Neural crest cell (in vitro differentiated cells): ENCODE results near the gene OXNAD1. TPM values are rescaled to one million over a fixed set of nuclear protein-coding genes. Genes with fewer than 3 reads are reported as not detected.

Source experiments
- DNase-seq: peaks from one replicate; pipeline ENCODE4 v3.0.0; 2021; ENCODE audit warnings: low read depth, mixed read lengths, low spot score
- H3K27ac Mint-ChIP-seq: one replicate; pipeline ENCODE4 v1.8.0; 2021; ENCODE audit warnings: mild to moderate bottlenecking, mixed read lengths; ENCODE audit not compliant: unreplicated experiment
- H3K27me3 Mint-ChIP-seq: 2 replicates; pipeline ENCODE4 v1.8.0; 2021; ENCODE audit warnings: low read depth, mild to moderate bottlenecking, mixed read lengths
- H3K36me3 Mint-ChIP-seq: 2 replicates; pipeline ENCODE4 v1.8.0; 2021; ENCODE audit warnings: low read depth, mild to moderate bottlenecking, mixed read lengths
- H3K4me1 Mint-ChIP-seq: 2 replicates; pipeline ENCODE4 v1.8.0; 2021; ENCODE audit warnings: mixed read lengths
- H3K4me3 Mint-ChIP-seq: one replicate; pipeline ENCODE4 v1.8.0; 2021; ENCODE audit warnings: mild to moderate bottlenecking, mixed read lengths
- H3K9me3 Mint-ChIP-seq: 2 replicates; pipeline ENCODE4 v1.8.0; 2021; ENCODE audit warnings: mixed read lengths
- CTCF ChIP-seq: fragments of 200-600 bp; sonication (generic); conservative IDR thresholded peaks from 2 replicates; pipeline ENCODE4 v1.5.0; 2021; ENCODE audit warnings: antibody characterized with exemption, mild to moderate bottlenecking
- total RNA-seq: library from RNA; stranded (reverse); gene quantifications from 2 replicates; pipeline ENCODE4 v1.2.1, GENCODE V29; 2021

Gene OXNAD1
- total RNA-seq, 1 donor from 2014 or later = 17.4 TPM

GRCh38 chr3:16279010-16279801 lies 14.2 kb downstream of the OXNAD1 start:
- H3K36me3 Mint-ChIP-seq = peaks cover 5% of the 10 kb centered on the region
- DNase-seq = no peak
- H3K4me3 Mint-ChIP-seq = no peak overlapping the region
- H3K4me1 Mint-ChIP-seq = no peaks in the 10 kb centered on the region
- TF ChIP-seq CTCF = no peak
- H3K9me3 Mint-ChIP-seq = no peaks in the 10 kb centered on the region
- no peaks in the 10 kb centered on the region for H3K27me3 Mint-ChIP-seq
- H3K27ac Mint-ChIP-seq = no peak overlapping the region

DNA sequence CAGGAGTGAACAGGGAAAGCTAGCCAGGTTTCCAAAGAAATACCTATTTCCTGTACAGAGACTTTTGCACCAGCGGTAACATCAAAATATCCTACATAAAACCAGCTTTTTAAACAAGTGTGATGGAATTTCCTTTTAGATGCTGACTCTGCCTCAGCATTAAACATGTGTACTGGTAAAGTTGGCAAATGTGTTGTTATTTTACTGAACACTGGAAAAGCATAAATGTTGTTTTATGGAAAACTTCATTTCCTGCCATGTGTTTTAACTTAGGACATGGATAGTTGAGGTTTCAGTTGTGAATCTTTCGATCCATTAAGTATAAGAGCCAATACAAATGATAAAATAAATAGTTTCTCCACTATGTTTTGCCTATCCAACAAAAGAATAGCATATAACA lies 15.7 kb downstream of the OXNAD1 start:
- peaks cover 5% of the 10 kb centered on the region for H3K36me3 Mint-ChIP-seq
- H3K9me3 Mint-ChIP-seq = no peaks in the 10 kb centered on the region
- H3K4me1 Mint-ChIP-seq = no peaks in the 10 kb centered on the region
- no peaks in the 10 kb centered on the region for H3K27me3 Mint-ChIP-seq
- H3K4me3 Mint-ChIP-seq = no peak overlapping the region
- no peak for TF ChIP-seq CTCF
- DNase-seq = no peak
- H3K27ac Mint-ChIP-seq = no peak overlapping the region

DNA sequence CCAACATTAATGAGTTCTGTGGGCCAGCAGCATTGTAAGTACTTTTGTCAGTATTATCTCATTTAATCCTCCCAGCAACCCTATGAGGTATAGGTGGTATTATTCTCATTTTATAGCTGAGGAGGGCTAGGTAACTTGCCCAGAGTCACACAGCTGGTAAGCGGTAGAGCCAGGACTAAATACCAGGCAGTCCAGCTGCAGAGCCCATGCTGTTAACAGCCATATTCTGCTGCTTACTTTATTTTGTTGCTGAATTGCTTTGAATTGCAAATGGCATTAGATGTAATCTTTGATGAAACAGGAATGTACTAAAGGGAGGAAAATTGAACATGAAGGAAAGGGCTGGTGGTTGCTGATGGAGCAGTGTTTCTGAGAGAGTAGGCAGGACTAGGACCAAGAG lies 19.6 kb downstream of the OXNAD1 start:
- no peak for TF ChIP-seq CTCF
- Mint-ChIP-seq H3K4me3 (no peak overlapping the region), H3K4me1 (no peaks in the 10 kb centered on the region), H3K27ac (peak overlapping the region; percentile 70), H3K36me3 (peaks cover 5% of the 10 kb centered on the region), H3K27me3 (no peaks in the 10 kb centered on the region), H3K9me3 (no peaks in the 10 kb centered on the region)
- no peak for DNase-seq

- Mint-ChIP-seq H3K27me3 (no peaks in the 10 kb centered on the region), H3K4me1 (no peaks in the 10 kb centered on the region), H3K4me3 (no peak overlapping the region), H3K36me3 (peaks cover 5% of the 10 kb centered on the region), H3K27ac (no peak overlapping the region), H3K9me3 (no peaks in the 10 kb centered on the region)
- no peak for DNase-seq
- no peak for TF ChIP-seq CTCF
These were observed 21.1 kb downstream of the OXNAD1 start for GRCh38 chr3:16286161-16286560.

GRCh38 chr3:16286751-16287543 lies 21.9 kb downstream of the OXNAD1 start:
- H3K27ac Mint-ChIP-seq = peak overlapping the region; percentile 19
- DNase-seq = no peak
- no peaks in the 10 kb centered on the region for H3K9me3 Mint-ChIP-seq
- no peaks in the 10 kb centered on the region for H3K4me1 Mint-ChIP-seq
- peaks cover 9% of the 10 kb centered on the region for H3K36me3 Mint-ChIP-seq
- no peaks in the 10 kb centered on the region for H3K27me3 Mint-ChIP-seq
- H3K4me3 Mint-ChIP-seq = no peak overlapping the region
- TF ChIP-seq CTCF = no peak
